Right atrium auricular region (tissue), 2 donors: Measurements from ENCODE around the gene TBX15. TPM values are rescaled to one million over a fixed set of nuclear protein-coding genes. Genes with fewer than 3 reads are reported as not detected.

Experiments
- DNase-seq: peaks from one replicate; pipeline ENCODE4 v3.0.0-alpha.2; 2019; ENCODE audit warnings: low spot score
- H3K27ac ChIP-seq, 2 donors: fragments of 200-600 bp; sonication (generic); 1 replicate in 1 of 2; 2 replicates in 1 of 2; pipeline ENCODE4 v1.5.1; 2016 to 2019
- H3K27me3 ChIP-seq, 2 donors: fragments of 200-600 bp; sonication (generic); one replicate each; pipeline versions ENCODE4 v1.5.1 to v1.6.0; 2017 to 2019
- H3K36me3 ChIP-seq: fragments of 200-600 bp; sonication (generic); one replicate; pipeline ENCODE4 v1.5.1; 2016
- H3K4me1 ChIP-seq, 2 donors: fragments of 200-600 bp; sonication (generic); one replicate each; pipeline versions ENCODE4 v1.5.1 to v1.6.0; 2017 to 2019
- H3K4me3 ChIP-seq, 2 donors: fragments of 200-600 bp; sonication (generic); 1 replicate in 1 of 2; 2 replicates in 1 of 2; pipeline ENCODE4 v1.5.1; 2017 to 2019; ENCODE audit warnings: mild to moderate bottlenecking in 1 of 2, moderate library complexity in 1 of 2
- H3K9me3 ChIP-seq, 2 donors: fragments of 200-600 bp; sonication (generic); one replicate each; pipeline ENCODE4 v1.5.1; 2019
- total RNA-seq, 2 donors: library from RNA; depleted of rRNA; stranded (reverse); fragments of >200 nt; gene quantifications; one replicate each; pipeline ENCODE4 v1.1.0, GENCODE V29; 2016
- TF ChIP-seq, protein P1 (sequence below), 2 donors: fragments of 200-600 bp; sonication (generic); IDR thresholded peaks; one replicate each; pipeline ENCODE4 v1.5.1; 2019; ENCODE audit warnings: antibody characterized with exemption in 2 of 2

Gene TBX15
- total RNA-seq, 2 donors from 2014 or later = 2.1 to 3.6 TPM

GRCh38 chr1:119015547-119015946 is 27.4 kb upstream of the TBX15 start:
- no peak overlapping the region for H3K27ac ChIP-seq
- H3K4me3 ChIP-seq = no peak overlapping the region
- no peaks in the 10 kb centered on the region for H3K36me3 ChIP-seq
- TF ChIP-seq, protein P1, sequence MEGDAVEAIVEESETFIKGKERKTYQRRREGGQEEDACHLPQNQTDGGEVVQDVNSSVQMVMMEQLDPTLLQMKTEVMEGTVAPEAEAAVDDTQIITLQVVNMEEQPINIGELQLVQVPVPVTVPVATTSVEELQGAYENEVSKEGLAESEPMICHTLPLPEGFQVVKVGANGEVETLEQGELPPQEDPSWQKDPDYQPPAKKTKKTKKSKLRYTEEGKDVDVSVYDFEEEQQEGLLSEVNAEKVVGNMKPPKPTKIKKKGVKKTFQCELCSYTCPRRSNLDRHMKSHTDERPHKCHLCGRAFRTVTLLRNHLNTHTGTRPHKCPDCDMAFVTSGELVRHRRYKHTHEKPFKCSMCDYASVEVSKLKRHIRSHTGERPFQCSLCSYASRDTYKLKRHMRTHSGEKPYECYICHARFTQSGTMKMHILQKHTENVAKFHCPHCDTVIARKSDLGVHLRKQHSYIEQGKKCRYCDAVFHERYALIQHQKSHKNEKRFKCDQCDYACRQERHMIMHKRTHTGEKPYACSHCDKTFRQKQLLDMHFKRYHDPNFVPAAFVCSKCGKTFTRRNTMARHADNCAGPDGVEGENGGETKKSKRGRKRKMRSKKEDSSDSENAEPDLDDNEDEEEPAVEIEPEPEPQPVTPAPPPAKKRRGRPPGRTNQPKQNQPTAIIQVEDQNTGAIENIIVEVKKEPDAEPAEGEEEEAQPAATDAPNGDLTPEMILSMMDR (IDR thresholded peaks at IDR 0.05) = no peak
- no peak for DNase-seq
- H3K9me3 ChIP-seq = no peaks in the 10 kb centered on the region
- H3K4me1 ChIP-seq = no peaks in the 10 kb centered on the region
- no peaks in the 10 kb centered on the region for H3K27me3 ChIP-seq

GRCh38 chr1:119012383-119012782 is 24.2 kb upstream of the TBX15 start:
- Histone ChIP-seq H3K27ac (no peak overlapping the region), H3K36me3 (no peaks in the 10 kb centered on the region), H3K4me1 (peaks cover 0 to 19% of the 10 kb centered on the region in 2 donors), H3K27me3 (peaks cover 5 to 11% of the 10 kb centered on the region in 2 donors), H3K4me3 (no peak overlapping the region), H3K9me3 (no peaks in the 10 kb centered on the region)
- TF ChIP-seq, protein P1 (IDR thresholded peaks at IDR 0.05) = no peak
- no peak for DNase-seq

DNA sequence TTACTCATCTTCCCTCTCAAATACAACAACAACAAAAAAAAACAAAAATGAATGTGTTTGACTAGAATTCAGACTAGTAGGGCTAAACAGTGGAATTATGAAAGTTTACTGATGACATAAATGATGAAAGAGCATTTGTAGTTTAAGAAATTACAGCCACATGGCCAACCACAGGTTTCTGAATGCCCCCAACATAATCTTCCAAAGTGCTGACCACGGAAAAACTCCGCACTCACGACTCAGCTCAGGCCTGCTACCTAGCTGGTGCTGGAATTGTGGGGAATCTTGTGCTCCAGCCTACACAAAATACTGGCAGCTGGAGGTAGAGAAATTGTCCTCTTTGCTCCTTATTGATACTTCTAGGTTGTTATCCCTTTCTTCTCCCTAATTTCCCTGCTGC is 23.6 kb upstream of the TBX15 start:
- H3K27me3 ChIP-seq = peaks cover 8 to 16% of the 10 kb centered on the region in 2 donors
- no peak overlapping the region for H3K27ac ChIP-seq
- H3K9me3 ChIP-seq = no peaks in the 10 kb centered on the region
- no peak for DNase-seq
- H3K4me3 ChIP-seq = no peak overlapping the region
- TF ChIP-seq, protein P1 (IDR thresholded peaks at IDR 0.05) = no peak
- H3K36me3 ChIP-seq = no peaks in the 10 kb centered on the region
- H3K4me1 ChIP-seq = peaks cover 0 to 25% of the 10 kb centered on the region in 2 donors

DNA sequence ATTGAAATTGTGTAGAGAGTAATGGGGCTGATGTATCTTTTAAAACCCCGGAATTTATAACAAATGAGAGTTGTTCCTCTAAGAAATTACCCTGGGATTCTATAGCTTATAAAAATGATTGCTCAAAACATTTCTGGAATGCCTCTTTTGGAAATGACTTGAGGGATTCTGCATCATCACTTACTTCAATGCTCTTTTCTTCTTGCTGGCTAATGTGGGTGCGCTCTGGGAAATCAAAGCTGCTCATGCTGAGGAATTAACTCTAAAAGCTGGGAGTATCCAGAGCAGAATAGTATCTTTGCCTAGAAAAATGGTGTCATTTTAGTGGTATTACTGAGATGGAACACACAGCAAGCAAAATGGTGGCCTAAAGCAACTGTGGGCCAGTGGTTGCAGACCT is 23.0 kb upstream of the TBX15 start:
- Histone ChIP-seq H3K27ac (no peak overlapping the region), H3K27me3 (peaks cover 14 to 20% of the 10 kb centered on the region in 2 donors), H3K4me3 (no peak overlapping the region), H3K4me1 (peaks cover 0 to 31% of the 10 kb centered on the region in 2 donors), H3K9me3 (no peaks in the 10 kb centered on the region), H3K36me3 (no peaks in the 10 kb centered on the region)
- TF ChIP-seq, protein P1 (IDR thresholded peaks at IDR 0.05) = no peak
- no peak for DNase-seq

- Histone ChIP-seq H3K27me3 (peaks cover 19 to 27% of the 10 kb centered on the region in 2 donors), H3K36me3 (no peaks in the 10 kb centered on the region), H3K4me1 (peaks cover 0 to 34% of the 10 kb centered on the region in 2 donors), H3K27ac (no peak overlapping the region), H3K9me3 (no peaks in the 10 kb centered on the region), H3K4me3 (no peak overlapping the region)
- DNase-seq = no peak
- TF ChIP-seq, protein P1 (IDR thresholded peaks at IDR 0.05) = no peak
These were observed 22.1 kb upstream of the TBX15 start for GRCh38 chr1:119010201-119010600.

DNA sequence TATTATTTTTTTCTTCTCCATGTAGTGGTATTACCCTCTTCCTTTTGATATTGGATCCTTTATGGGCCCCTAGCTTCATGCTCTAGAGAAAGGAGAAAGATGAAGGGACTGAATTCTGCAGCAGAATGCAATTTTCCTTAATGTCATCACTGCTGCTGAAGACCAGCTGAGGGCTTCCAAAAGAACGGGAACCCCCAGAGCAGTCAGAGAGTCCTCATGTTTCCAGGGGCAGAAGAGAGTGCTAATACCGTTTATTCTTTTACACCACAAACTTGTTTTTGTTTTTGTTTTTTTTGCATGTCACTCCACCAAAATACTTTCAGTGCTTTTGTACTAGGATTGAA is 21.1 kb upstream of the TBX15 start:
- TF ChIP-seq, protein P1 (IDR thresholded peaks at IDR 0.05) = no peak
- Histone ChIP-seq H3K4me3 (no peak overlapping the region), H3K9me3 (no peaks in the 10 kb centered on the region), H3K27ac (no peak overlapping the region), H3K27me3 (peaks cover 24 to 27% of the 10 kb centered on the region in 2 donors), H3K4me1 (peaks cover 0 to 34% of the 10 kb centered on the region in 2 donors), H3K36me3 (no peaks in the 10 kb centered on the region)
- no peak for DNase-seq
